ENCODE measurements around the gene PAK6.
A peak's percentile ranks its signal among the peaks of the same experiment; 100 is the strongest.

Gene PAK6

GRCh38 chr15:40255033-40255432 lies 16.2 kb downstream of the PAK6 start:
- DNase-seq (ENCODE audit: low read depth in 2 of 3, low spot score in 2 of 3): no peak

GRCh38 chr15:40256638-40257235 lies 17.9 kb downstream of the PAK6 start:
- DNase-seq (ENCODE audit: low read depth in 2 of 3, low spot score in 2 of 3): no peak

GRCh38 chr15:40257656-40258450 lies 19.0 kb downstream of the PAK6 start:
- DNase-seq (ENCODE audit: low read depth in 2 of 3, low spot score in 2 of 3): no peak

- DNase-seq (ENCODE audit: low read depth in 2 of 3, low spot score in 2 of 3): no peak
Measured at GRCh38 chr15:40258544-40258943, 19.7 kb downstream of the PAK6 start.

GRCh38 chr15:40259021-40259420 lies 20.2 kb downstream of the PAK6 start:
- DNase-seq (ENCODE audit: low read depth in 2 of 3, low spot score in 2 of 3): no peak

GRCh38 chr15:40263024-40263754 lies 24.3 kb downstream of the PAK6 start:
- no peak for DNase-seq (ENCODE audit: low read depth in 2 of 3, low spot score in 2 of 3)

GRCh38 chr15:40264321-40265153 lies 25.7 kb downstream of the PAK6 start:
- DNase-seq (ENCODE audit: low read depth in 2 of 3, low spot score in 2 of 3): no peak

- no peak for DNase-seq (ENCODE audit: low read depth in 2 of 3, low spot score in 2 of 3)
Measured at GRCh38 chr15:40265355-40265754, 26.5 kb downstream of the PAK6 start.

GRCh38 chr15:40265875-40266274 lies 27.0 kb downstream of the PAK6 start:
- DNase-seq (ENCODE audit: low read depth in 2 of 3, low spot score in 2 of 3): no peak

- no peak for DNase-seq (ENCODE audit: low read depth in 2 of 3, low spot score in 2 of 3)
Measured at GRCh38 chr15:40266828-40267304, 28.0 kb downstream of the PAK6 start.

GRCh38 chr15:40267670-40268069 lies 28.8 kb downstream of the PAK6 start:
- no peak for DNase-seq (ENCODE audit: low read depth in 2 of 3, low spot score in 2 of 3)

GRCh38 chr15:40269604-40270003 lies 30.7 kb downstream of the PAK6 start:
- DNase-seq (ENCODE audit: low read depth in 2 of 3, low spot score in 2 of 3): no peak

- DNase-seq (ENCODE audit: low read depth in 2 of 3, low spot score in 2 of 3): no peak
Measured at GRCh38 chr15:40270246-40270995, 31.6 kb downstream of the PAK6 start.

GRCh38 chr15:40271685-40272484 lies 33.0 kb downstream of the PAK6 start:
- no peak for DNase-seq (ENCODE audit: low read depth in 2 of 3, low spot score in 2 of 3)

- no peak for DNase-seq (ENCODE audit: low read depth in 2 of 3, low spot score in 2 of 3)
Measured at GRCh38 chr15:40272485-40273056, 33.7 kb downstream of the PAK6 start.

GRCh38 chr15:40273428-40273827 lies 34.6 kb downstream of the PAK6 start:
- DNase-seq (ENCODE audit: low read depth in 2 of 3, low spot score in 2 of 3): no peak

GRCh38 chr15:40274350-40275274 lies 35.7 kb downstream of the PAK6 start:
- DNase-seq (ENCODE audit: low read depth in 2 of 3, low spot score in 2 of 3): peak; percentile 68 to 90 (median 89)

GRCh38 chr15:40275523-40275922 lies 36.7 kb downstream of the PAK6 start:
- no peak for DNase-seq (ENCODE audit: low read depth in 2 of 3, low spot score in 2 of 3)

All from activated CD8-positive, alpha-beta memory T cell treated with anti-CD3 and anti-CD28 coated beads for 48 hours (primary cell).